NCI-H1092 (cell line): ENCODE measurements around the gene MST1R.

Experiments used
- DNase-seq: peaks from one replicate; lab custom pipeline; 2025; lab: John Stamatoyannopoulos, UW

The MST1R gene

GRCh38 chr3:49839193-49839809 lies 64.4 kb downstream of the MST1R start:
- peak; percentile 13 for DNase-seq
